Activated CD4-positive, alpha-beta T cell treated with anti-CD3 and anti-CD28 coated beads for 24 hours (primary cell): Measurements from ENCODE around the gene TINCR.
"Not testable (repeated sequence)": the region's sequence is repeated elsewhere in the genome, so short reads cannot be mapped to it uniquely, and the experiment has no call there.

Experiments
- DNase-seq, 2 donors: peaks; one replicate each; pipeline ENCODE4 v3.0.0-alpha.2; 2020; ENCODE audit warnings: low read depth in 2 of 2

TINCR gene

GRCh38 chr19:5559804-5560133 lies 8.0 kb downstream of the TINCR start:
- DNase-seq = no peak

GRCh38 chr19:5558101-5558621 lies 9.6 kb downstream of the TINCR start:
- DNase-seq = no peak

- no peak for DNase-seq
These were observed 10.1 kb downstream of the TINCR start for GRCh38 chr19:5557691-5558090.

- no peak for DNase-seq
These were observed 12.9 kb downstream of the TINCR start for GRCh38 chr19:5554828-5555227.

GRCh38 chr19:5553892-5554291 lies 13.9 kb downstream of the TINCR start:
- DNase-seq = no peak

GRCh38 chr19:5547881-5548280 lies 19.9 kb downstream of the TINCR start:
- DNase-seq = no peak

GRCh38 chr19:5545984-5546383 lies 21.8 kb downstream of the TINCR start:
- no peak for DNase-seq

- no peak for DNase-seq
These were observed 22.7 kb downstream of the TINCR start for GRCh38 chr19:5545051-5545450.

GRCh38 chr19:5542665-5543064 lies 25.1 kb downstream of the TINCR start:
- DNase-seq = no peak

- no peak for DNase-seq
These were observed 26.3 kb downstream of the TINCR start for GRCh38 chr19:5541456-5541855.

- DNase-seq = no peak
These were observed 27.5 kb downstream of the TINCR start for GRCh38 chr19:5540208-5540607.

GRCh38 chr19:5537870-5538269 lies 29.9 kb downstream of the TINCR start:
- no peak for DNase-seq

- not testable (repeated sequence) for DNase-seq
These were observed 30.7 kb downstream of the TINCR start for GRCh38 chr19:5536982-5537579.

GRCh38 chr19:5536337-5536894 lies 31.3 kb downstream of the TINCR start:
- DNase-seq = no peak

- peak in 1 of 2 donors; percentile 15 for DNase-seq
These were observed 32.8 kb downstream of the TINCR start for GRCh38 chr19:5534787-5535586.

GRCh38 chr19:5533257-5533656 lies 34.5 kb downstream of the TINCR start:
- DNase-seq = no peak

- DNase-seq = no peak
These were observed 37.1 kb downstream of the TINCR start for GRCh38 chr19:5530701-5531100.

- DNase-seq = no peak
These were observed 41.1 kb downstream of the TINCR start for GRCh38 chr19:5526691-5527090.

GRCh38 chr19:5524081-5524480 lies 43.7 kb downstream of the TINCR start:
- no peak for DNase-seq

- DNase-seq = no peak
These were observed 45.6 kb downstream of the TINCR start for GRCh38 chr19:5522106-5522505.

- DNase-seq = no peak
These were observed 47.3 kb downstream of the TINCR start for GRCh38 chr19:5520501-5520900.

GRCh38 chr19:5519076-5519475 lies 48.7 kb downstream of the TINCR start:
- DNase-seq = no peak

- no peak for DNase-seq
These were observed 52.0 kb downstream of the TINCR start for GRCh38 chr19:5515737-5516136.
